ENCODE measurements around the gene LPP.

Gene LPP

GRCh38 chr3:188646592-188646991 lies 492.6 kb downstream of the LPP start:
- TF ChIP-seq TAF1 (IDR thresholded peaks at IDR 0.05; ENCODE audit: borderline replicate concordance, low read depth, low read length) (no peak), POLR2A (IDR thresholded peaks at IDR 0.05; ENCODE audit: low read depth, low read length) (no peak), POLR2AphosphoS5 (IDR thresholded peaks at IDR 0.05; ENCODE audit: low read depth, low read length) (no peak)
- no peak for FAIRE-seq
- no peak for DNase-seq (ENCODE audit: insufficient read length)

DNA sequence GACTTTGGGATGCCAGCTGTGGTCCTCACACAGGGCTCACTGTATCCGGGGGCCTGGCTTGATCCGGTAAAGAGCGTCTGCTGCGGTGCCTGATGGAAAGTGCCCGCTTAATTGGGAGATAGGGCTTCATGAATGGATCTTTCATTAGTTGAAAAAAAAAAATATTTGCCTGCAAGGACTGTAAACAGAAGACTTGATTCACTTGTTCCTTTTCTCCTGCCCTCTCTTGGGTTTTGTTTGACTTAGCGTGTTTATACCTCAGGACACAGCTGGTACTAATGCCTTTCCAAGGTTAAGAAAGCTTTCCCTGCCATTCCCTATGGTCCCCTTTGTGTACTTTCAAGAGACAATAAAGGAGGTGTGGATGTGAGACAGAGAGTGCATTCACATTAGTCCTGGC lies 493.3 kb downstream of the LPP start:
- no peak for DNase-seq (ENCODE audit: insufficient read length)
- TF ChIP-seq POLR2A (IDR thresholded peaks at IDR 0.05; ENCODE audit: low read depth, low read length) (no peak), POLR2AphosphoS5 (IDR thresholded peaks at IDR 0.05; ENCODE audit: low read depth, low read length) (no peak), TAF1 (IDR thresholded peaks at IDR 0.05; ENCODE audit: borderline replicate concordance, low read depth, low read length) (no peak)
- no peak for FAIRE-seq

- no peak for DNase-seq (ENCODE audit: insufficient read length)
- FAIRE-seq: no peak
Measured at GRCh38 chr3:188649521-188649920, 495.6 kb downstream of the LPP start.

DNA sequence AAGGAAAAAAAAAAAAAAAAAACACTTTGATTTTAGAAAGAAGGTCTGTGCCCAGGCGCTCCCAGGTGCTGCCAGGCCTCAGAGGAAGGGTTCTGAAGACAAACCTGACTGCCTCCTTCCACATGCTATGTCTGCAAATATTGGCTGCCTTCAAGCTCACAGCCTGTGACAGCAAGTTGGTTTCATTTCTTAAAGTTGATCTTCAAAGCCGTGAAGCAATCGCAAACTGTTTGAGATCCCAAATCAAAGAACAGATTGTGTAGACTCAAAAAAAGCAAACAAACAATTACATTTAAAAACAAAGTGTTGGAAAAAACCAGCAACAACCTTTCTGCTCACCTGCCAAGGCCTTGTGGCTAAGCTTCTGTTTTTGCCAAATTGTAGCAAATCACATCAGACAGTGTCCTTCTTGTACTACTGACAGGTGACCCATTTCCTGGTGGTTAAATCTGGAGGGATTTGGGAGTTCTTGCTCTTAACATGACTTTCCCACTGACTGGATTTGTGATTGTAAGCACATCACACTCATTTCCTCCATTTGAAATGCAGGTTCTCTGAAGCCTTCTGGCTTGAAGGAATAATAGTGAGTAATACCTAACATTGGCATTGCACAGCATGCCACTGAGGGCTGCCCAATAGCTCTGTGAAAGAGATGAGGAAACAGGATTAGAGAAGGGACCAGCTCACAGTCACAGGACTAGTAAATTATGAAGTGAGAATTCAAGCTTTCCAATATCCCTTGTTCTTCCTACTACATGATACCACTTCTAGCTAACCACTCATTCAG lies 502.4 kb downstream of the LPP start:
- TF ChIP-seq POLR2AphosphoS5 (IDR thresholded peaks at IDR 0.05; ENCODE audit: low read depth, low read length) (no peak), POLR2A (IDR thresholded peaks at IDR 0.05; ENCODE audit: low read depth, low read length) (no peak), TAF1 (IDR thresholded peaks at IDR 0.05; ENCODE audit: borderline replicate concordance, low read depth, low read length) (no peak)
- FAIRE-seq (no peak), DNase-seq (ENCODE audit: insufficient read length) (no peak)

More at GRCh38 chr3:188649521-188649920, 495.6 kb downstream of the LPP start:
- TF ChIP-seq POLR2AphosphoS5 (IDR thresholded peaks at IDR 0.05; ENCODE audit: low read depth, low read length) (no peak), POLR2A (IDR thresholded peaks at IDR 0.05; ENCODE audit: low read depth, low read length) (no peak), TAF1 (IDR thresholded peaks at IDR 0.05; ENCODE audit: borderline replicate concordance, low read depth, low read length) (no peak)

GRCh38 chr3:188658606-188659005 lies 504.6 kb downstream of the LPP start:
- TF ChIP-seq POLR2AphosphoS5 (IDR thresholded peaks at IDR 0.05; ENCODE audit: low read depth, low read length) (no peak), TAF1 (IDR thresholded peaks at IDR 0.05; ENCODE audit: borderline replicate concordance, low read depth, low read length) (no peak), POLR2A (IDR thresholded peaks at IDR 0.05; ENCODE audit: low read depth, low read length) (no peak)
- no peak for DNase-seq (ENCODE audit: insufficient read length)
- FAIRE-seq: no peak

DNA sequence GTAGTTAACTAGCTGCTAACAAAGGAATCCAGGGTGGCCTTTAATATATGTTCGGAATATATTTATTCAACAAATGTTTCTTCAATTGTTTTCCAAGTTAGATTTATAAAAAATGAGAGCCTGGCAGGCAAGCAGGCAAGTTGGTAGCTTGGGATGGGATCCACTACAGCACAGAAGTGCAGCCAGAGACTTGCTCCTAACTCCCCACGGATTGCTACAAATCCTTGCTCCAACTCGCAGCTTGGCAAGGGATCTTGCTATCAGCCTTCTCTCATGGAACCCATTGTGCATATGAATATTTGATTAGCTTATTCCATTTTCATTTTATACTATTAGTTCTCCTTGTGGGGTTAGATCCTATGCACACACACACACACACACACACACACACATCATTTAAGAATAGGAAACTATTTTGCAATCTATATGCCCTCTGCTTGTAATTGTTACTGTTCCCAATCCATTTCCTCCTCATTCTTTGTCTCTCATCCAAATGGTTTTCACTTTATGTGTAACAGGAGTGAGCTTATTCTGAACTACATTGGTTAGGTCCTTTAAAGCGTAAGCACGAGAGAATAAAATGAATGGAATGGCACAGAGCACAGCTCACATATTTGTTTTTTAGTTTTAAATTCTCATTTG lies 505.6 kb downstream of the LPP start:
- DNase-seq (ENCODE audit: insufficient read length) (no peak), FAIRE-seq (no peak)
- TF ChIP-seq TAF1 (IDR thresholded peaks at IDR 0.05; ENCODE audit: borderline replicate concordance, low read depth, low read length): no peak

DNA sequence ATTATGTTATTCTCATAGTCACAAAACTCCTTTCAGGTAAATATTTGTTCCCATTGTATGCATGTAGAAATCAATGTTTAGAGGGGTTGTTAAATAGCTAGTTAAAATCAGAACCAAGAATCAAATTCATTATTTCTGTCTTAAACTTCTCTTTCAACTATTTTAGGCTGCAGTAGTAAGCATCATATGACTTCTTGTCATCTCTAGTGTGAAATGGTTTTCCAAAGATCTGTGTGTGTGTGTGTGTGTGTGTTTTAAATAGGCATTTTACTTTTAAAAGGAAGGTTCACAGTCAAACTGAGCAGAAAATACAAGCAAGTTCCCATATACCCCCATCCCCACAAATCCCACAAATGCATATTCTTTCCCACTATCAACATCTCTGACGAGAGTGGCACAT lies 506.5 kb downstream of the LPP start:
- no peak for TF ChIP-seq POLR2A (IDR thresholded peaks at IDR 0.05; ENCODE audit: low read depth, low read length)
- no peak for TF ChIP-seq POLR2AphosphoS5 (IDR thresholded peaks at IDR 0.05; ENCODE audit: low read depth, low read length)
- TF ChIP-seq TAF1 (IDR thresholded peaks at IDR 0.05; ENCODE audit: borderline replicate concordance, low read depth, low read length): no peak
- no peak for DNase-seq (ENCODE audit: insufficient read length)
- no peak for FAIRE-seq

DNA sequence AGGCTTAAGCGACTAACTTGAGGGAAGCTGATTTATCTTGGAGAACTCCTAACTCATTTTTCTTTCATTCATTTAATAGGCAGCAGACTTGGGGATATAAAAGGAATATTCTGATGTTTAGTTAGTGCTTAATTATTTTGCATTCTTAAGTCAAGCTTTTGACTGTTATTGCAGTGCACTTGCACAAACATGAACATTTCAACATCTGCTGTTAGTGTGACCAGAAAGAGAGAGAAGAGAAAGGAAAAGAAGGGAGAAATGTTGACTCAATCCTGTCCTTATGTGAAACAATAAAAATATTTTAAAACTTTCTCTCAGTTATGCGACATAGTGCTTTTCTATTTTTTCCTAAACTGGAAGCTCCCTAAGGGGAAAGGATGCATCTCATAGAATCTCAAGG lies 507.8 kb downstream of the LPP start:
- FAIRE-seq: no peak

DNA sequence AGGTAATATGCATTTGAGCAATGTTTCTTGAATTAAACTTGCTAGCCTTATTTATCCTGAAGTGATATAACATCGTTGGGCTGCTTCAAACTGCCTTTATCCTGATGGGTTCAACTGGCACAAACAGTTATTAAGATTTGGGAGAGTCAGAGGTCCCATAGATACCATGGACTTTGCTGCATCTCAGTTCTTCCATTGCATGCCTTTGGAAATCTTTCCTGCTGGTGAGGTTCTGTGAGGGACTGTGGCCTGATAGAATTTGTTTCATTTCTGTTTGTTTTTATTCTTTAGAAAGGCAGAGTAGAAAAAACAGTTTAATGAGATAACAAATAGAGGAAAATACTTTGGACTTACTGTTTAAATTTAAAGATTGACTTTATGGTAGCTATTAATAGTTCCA lies 508.3 kb downstream of the LPP start:
- DNase-seq (ENCODE audit: insufficient read length) (no peak), FAIRE-seq (no peak)
- TF ChIP-seq POLR2A (IDR thresholded peaks at IDR 0.05; ENCODE audit: low read depth, low read length) (no peak), TAF1 (IDR thresholded peaks at IDR 0.05; ENCODE audit: borderline replicate concordance, low read depth, low read length) (no peak), POLR2AphosphoS5 (IDR thresholded peaks at IDR 0.05; ENCODE audit: low read depth, low read length) (no peak)

More for the DNA sequence above, 507.8 kb downstream of the LPP start:
- DNase-seq (ENCODE audit: insufficient read length): no peak
- TF ChIP-seq POLR2A (IDR thresholded peaks at IDR 0.05; ENCODE audit: low read depth, low read length): no peak
- TF ChIP-seq TAF1 (IDR thresholded peaks at IDR 0.05; ENCODE audit: borderline replicate concordance, low read depth, low read length): no peak
- TF ChIP-seq POLR2AphosphoS5 (IDR thresholded peaks at IDR 0.05; ENCODE audit: low read depth, low read length): no peak

- TF ChIP-seq TAF1 (IDR thresholded peaks at IDR 0.05; ENCODE audit: borderline replicate concordance, low read depth, low read length): no peak
- TF ChIP-seq POLR2AphosphoS5 (IDR thresholded peaks at IDR 0.05; ENCODE audit: low read depth, low read length): no peak
- TF ChIP-seq POLR2A (IDR thresholded peaks at IDR 0.05; ENCODE audit: low read depth, low read length): no peak
- FAIRE-seq: no peak
- no peak for DNase-seq (ENCODE audit: insufficient read length)
Measured at GRCh38 chr3:188662795-188663194, 508.8 kb downstream of the LPP start.

GRCh38 chr3:188663839-188664238 lies 509.9 kb downstream of the LPP start:
- FAIRE-seq: no peak
- no peak for DNase-seq (ENCODE audit: insufficient read length)
- TF ChIP-seq POLR2A (IDR thresholded peaks at IDR 0.05; ENCODE audit: low read depth, low read length) (no peak), POLR2AphosphoS5 (IDR thresholded peaks at IDR 0.05; ENCODE audit: low read depth, low read length) (no peak), TAF1 (IDR thresholded peaks at IDR 0.05; ENCODE audit: borderline replicate concordance, low read depth, low read length) (no peak)

DNA sequence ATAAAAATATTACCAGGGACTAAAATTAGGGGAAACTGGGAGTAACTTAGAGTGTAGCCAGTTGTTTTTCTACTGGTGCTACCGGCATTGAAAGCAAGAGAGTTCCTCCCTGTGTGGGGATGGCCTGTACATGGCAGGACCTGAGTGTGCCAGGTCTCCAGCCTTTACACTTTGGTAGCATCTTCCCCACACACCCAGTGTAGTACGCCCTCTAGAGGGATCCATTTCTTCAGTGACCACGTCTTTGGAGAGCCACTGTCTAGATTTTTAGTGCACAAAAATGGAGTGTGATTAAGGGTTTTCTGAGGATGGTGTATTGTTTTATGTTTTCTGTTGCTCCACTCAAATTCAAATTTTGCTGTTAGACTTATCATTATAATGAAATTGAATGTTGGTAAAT lies 510.8 kb downstream of the LPP start:
- DNase-seq (ENCODE audit: insufficient read length) (no peak), FAIRE-seq (no peak)
- TF ChIP-seq TAF1 (IDR thresholded peaks at IDR 0.05; ENCODE audit: borderline replicate concordance, low read depth, low read length) (no peak), POLR2AphosphoS5 (IDR thresholded peaks at IDR 0.05; ENCODE audit: low read depth, low read length) (no peak)
